GM19025 (cell line): ENCODE measurements around the gene RALGDS.
"Not testable (repeated sequence)": the region's sequence is repeated elsewhere in the genome, so short reads cannot be mapped to it uniquely, and the experiment has no call there.

ENCODE experiments used
- ATAC-seq: cut with Tn5 transposase; IDR thresholded peaks from one replicate; pipeline ENCODE4 v1.9.1; 2021; ENCODE audit warnings: mild to moderate bottlenecking, low read depth, moderate library complexity; ENCODE audit not compliant: unreplicated experiment

RALGDS gene

DNA sequence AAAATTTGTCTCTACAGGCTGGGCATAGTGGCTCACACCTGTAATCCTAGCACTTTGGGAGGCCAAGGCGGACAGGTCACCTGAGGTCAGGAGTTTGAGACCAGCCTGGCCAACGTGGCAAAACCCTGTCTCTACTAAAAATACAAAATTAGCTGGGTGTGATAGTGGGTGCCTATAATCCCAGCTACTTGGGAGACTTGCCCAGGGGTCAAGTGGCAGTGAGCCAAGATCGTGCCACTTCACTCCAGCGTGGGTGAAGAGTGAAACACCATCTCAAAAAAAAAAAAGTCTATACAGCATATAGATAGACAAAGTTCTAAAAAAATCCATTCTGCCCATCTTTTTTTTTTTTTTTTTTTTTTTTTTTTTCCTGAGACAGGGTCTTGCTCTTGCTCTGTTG is 26.7 kb downstream of the RALGDS start:
- ATAC-seq = not testable (repeated sequence)

GRCh38 chr9:133090752-133091385 is 30.2 kb downstream of the RALGDS start:
- ATAC-seq = no peak

DNA sequence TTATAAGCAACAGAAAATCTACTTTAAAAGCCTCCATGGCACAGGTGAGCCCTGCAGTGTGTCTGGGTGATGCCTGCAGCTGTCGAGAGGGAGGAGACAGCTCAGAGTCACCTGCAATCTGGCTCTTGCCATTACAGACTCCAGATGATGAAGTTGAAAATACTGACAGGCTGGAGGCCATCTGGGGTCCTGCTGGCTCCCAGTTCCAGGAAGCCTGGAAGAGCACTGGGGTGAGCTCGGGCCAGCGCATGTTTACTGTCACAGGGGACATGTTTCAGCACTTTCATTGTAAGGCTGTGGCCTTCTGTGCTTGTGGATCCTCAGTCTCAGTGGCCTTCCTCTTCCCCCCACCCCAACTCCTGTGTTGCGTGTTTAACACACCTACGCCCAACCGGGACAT is 30.9 kb downstream of the RALGDS start:
- ATAC-seq = no peak

DNA sequence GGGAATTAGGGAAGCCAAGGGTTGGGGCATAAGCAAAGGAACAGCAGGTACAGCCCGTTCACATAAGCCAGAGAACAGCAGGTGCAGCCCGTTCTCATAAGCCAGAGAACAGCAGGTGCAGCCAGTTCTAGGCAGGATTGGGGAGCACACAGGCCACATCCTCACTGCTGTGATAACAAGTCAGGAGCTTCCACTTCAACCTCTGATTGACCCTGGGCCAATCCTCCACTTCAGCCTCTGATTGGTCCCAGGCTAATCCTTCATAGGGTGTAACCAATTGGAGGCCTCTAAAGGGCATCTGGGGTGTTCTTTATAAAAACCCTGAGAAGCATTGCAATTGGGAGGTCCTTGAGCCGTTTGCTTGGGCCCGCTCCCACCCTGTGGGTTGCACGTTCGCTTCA is 31.8 kb downstream of the RALGDS start:
- no peak for ATAC-seq

DNA sequence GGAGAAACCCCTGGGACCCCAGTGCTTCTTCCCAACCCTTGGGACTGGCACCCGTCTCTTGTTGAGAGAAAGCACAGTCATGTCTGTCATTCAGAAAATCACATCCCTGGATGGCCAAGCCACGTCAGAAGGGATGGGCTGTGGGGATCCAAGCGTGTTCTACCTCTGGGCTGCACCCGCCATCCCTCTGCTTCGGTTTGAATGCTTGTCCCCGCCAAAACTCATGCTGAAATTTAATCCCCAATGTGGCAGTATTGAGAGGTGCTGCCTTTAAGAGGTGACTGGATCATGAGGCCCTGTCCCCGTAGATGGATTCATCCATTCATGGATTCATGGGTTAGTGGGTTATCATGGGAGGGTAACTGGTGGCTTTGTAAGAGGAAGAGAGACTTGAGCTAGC is 32.3 kb downstream of the RALGDS start:
- no peak for ATAC-seq

GRCh38 chr9:133088146-133088750 is 32.8 kb downstream of the RALGDS start:
- no peak for ATAC-seq

GRCh38 chr9:133087429-133088145 is 33.5 kb downstream of the RALGDS start:
- no peak for ATAC-seq

DNA sequence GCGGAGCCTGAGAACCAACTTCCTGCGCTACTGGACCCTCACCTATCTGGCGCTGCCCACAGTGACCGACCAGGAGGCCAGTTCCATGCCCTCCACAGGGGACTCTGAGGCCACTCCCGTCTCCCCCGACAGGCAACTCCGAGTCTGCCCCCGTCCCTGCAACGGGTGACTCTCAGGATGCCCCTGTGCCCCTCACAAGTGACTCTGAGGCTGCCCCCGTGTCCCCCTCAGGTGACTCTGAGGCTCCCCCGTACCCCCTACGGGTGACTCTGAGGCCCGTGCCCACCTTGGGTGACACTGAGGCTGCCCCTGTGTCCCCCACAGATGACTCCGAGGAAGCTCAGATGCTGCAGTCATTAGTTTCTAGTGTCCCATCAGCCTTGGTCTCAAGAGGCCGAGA is 34.1 kb downstream of the RALGDS start:
- no peak for ATAC-seq

DNA sequence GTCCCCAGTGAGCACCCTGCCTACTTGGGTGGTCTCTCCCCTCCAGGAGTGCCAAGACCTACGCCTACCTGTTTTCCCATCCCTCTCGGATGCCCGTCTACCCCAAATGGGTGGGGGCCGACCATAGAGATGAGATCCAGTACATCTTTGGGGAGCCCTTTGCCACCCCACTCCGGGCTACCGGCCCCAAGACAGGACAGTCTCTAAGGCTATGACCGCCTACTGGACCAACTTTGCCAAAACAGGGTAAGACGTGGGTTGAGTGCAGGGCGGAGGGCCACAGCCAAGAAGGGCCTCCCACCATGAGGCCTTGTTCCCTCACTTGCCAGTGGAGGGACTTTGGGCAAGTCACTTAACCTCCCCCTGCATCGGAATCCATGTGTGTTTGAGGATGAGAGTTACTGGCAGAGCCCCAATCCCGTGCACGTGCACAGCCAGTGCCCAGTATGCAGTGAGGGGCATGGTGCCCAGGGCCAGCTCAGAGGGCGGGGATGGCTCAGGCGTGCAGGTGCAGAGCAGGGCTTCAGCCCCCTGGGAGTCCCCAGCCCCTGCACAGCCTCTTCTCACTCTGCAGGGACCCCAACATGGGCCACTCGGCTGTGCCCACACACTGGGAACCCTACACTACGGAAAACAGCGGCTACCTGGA is 34.7 kb downstream of the RALGDS start:
- not testable (repeated sequence) for ATAC-seq

- not testable (repeated sequence) for ATAC-seq
These were observed 37.4 kb downstream of the RALGDS start for GRCh38 chr9:133083688-133084087.

DNA sequence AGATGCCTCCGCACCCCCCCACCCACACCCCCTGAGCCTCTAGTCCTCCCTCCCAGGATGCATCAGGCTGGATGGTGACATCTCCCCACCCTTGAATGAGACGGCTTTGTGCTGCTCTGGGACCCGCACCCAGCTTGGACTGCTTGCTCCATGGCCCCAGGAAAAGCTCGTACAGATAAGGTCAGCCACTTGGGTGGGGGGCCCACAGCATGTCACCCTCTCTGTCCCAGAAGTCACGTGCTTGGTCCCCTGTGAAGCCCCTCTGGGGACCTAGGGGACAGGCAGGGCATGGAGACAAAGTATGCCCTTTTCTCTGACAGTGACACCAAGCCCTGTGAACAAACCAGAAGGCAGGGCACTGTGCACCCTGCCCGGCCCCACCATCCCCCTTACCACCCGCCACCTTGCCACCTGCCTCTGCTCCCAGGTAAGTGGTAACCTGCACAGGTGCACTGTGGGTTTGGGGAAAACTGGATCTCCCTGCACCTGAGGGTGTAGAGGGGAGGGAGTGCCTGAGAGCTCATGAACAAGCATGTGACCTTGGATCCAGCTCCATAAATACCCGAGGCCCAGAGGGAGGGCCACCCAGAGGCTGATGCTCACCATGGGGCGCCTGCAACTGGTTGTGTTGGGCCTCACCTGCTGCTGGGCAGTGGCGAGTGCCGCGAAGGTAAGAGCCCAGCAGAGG is 38.9 kb downstream of the RALGDS start:
- ATAC-seq = not testable (repeated sequence)

DNA sequence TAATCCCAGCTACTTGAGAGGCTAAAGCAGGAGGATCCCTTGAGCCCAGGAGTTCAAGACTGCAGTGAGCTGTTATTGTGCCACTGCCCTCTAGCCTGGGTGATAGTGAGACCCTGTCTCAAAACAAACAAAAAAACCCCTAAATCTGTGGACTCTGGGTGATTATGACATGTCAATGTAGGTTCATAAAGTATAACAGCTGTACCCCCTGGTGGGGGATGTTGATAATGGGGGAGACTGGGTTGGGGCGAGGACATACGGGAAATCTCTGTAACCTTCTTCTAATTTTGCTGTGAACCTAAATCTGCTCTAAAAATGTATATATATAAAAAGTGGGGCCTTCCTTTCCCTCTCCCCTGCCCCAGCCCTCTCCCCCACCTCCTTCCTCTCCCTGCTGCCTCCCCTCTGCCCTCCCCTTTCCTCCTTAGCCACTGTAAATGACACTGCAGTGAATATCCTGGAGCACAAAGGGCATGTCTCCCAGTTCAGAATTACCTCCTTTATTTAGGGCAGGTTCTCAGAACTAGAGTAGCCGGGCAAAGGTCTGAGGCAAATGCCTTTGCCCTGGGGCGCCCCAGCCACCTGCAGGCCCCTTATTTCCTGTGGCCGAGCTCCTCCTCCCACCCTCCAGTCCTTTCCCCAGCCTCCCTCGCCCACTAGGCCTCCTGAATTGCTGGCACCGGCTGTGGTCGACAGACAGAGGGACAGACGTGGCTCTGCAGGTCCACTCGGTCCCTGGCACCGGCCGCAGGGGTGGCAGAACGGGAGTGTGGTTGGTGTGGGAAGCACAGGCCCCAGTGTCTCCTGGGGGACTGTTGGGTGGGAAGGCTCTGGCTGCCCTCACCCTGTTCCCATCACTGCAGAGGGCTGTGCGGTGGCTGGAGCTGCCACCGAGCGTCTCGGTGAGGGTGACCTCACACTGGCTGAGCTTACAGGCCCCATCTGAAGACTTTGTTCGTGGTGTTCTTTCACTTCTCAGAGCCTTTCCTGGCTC is 40.0 kb downstream of the RALGDS start:
- ATAC-seq = not testable (repeated sequence)

- ATAC-seq = no peak
These were observed 40.9 kb downstream of the RALGDS start for GRCh38 chr9:133080161-133080560.

DNA sequence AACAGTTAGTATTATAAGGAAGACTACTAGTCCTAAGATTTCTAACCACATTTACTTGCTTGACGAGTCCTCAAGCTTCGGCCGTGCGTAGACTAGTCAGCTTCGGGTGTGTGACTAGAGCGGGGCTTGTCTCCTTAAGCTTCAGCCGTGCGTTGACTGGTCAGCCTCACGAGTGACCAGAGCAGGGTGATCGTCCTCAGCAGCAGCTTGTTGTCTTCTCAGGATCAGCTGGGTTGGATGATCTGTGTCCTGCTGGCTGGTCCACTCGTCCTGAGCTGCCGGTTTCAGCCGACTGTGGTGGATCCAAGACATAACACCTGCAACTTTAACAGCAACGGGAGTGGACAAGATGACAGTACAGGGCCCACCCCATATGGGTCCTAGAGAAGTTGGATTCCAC is 42.6 kb downstream of the RALGDS start:
- ATAC-seq = no peak

DNA sequence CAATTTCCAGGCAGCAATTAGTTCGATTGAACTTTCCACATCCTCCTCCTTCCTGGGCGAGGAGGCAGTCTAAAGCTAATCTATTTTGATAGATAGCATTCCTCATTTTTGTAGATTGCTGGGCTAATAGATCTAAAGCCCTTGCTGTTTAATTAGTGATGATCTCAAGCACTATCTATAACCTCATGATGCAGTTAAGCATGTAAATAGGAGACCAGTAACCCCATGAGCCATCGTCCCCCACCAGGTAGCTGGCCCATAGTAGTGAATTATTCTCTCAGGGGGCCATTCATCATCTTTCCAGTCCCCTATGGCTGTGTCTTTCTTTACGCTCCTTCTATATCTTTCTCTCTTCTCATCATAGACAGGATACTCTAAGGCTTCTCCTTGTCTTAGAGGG is 44.3 kb downstream of the RALGDS start:
- ATAC-seq = no peak

- ATAC-seq = no peak
These were observed 45.0 kb downstream of the RALGDS start for GRCh38 chr9:133075925-133076630.

- ATAC-seq = no peak
These were observed 46.9 kb downstream of the RALGDS start for GRCh38 chr9:133074111-133074651.

GRCh38 chr9:133073086-133074014 is 47.7 kb downstream of the RALGDS start:
- no peak for ATAC-seq
